ENCODE measurements around the gene CHAF1B.
"Not testable (repeated sequence)": the region's sequence is repeated elsewhere in the genome, so short reads cannot be mapped to it uniquely, and the experiment has no call there.

Gene CHAF1B

DNA sequence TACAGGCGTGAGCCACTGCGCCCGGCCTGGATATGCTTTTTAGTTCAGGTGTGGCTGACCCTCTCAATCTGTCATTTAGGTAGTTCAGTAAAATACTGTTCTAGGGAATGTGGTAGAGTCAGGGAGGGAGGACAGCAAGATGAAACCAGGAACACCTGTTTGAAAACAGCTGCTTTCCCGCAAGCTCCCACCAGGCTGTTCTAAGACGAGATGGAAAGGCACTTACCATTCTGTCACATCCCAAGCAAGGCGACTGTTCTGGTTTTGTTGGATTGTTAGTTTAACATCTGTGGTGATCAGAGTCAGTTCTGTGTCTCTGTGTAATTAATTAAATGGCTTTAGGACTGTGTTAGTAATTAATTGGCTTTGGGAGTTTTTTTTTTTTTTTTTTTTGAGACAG lies 2.9 kb downstream of the CHAF1B start:
- no peak for DNase-seq (ENCODE audit: low read depth)
- H3K4me3 ChIP-seq (ENCODE audit: low read depth, low read length), result no peak overlapping the region
- no peak for TF ChIP-seq CTCF (conservative IDR thresholded peaks at IDR 0.05; ENCODE audit: low read depth, low read length)

DNA sequence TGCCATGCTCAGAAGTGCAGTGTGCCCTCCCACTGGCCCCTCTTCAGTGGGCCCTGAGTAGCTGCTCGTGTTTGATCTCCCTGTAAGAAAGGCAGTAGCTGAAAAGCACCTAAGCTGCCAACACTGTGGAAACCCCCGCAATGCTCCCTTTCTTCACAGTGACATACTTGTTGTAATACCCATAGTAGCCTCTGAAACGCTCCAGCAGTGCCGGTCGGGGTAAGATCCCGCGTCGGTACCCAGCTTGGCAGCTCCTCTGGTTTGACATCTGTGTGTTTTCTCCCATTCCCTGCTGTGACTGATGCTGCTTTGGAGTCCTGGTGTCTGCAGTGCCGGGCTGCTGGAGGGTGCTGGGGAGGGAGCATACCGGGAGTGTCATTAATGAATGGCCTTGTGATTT lies 3.6 kb downstream of the CHAF1B start:
- peak; percentile 53 for DNase-seq (ENCODE audit: low read depth)
- TF ChIP-seq CTCF (conservative IDR thresholded peaks at IDR 0.05; ENCODE audit: low read depth, low read length), result peak; percentile 40
- no peak overlapping the region for H3K4me3 ChIP-seq (ENCODE audit: low read depth, low read length)

DNA sequence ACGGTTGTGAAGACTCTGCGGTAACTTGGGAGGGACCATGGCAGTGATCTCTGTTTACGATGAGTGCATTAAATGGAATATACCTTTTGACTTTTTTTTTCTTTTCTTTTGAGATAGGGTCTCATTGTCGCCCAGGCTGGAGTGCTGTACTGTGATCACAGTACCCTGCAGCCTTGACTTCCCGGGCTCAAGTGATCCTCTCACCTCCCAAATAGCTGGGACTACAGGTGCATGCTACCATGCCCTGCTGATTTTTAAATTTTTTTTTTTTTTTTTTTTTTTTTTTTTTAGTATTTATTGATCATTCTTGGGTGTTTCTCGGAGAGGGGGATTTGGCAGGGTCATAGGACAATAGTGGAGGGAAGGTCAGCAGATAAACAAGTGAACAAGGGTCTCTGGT lies 6.5 kb downstream of the CHAF1B start:
- DNase-seq (ENCODE audit: low read depth); H3K4me3 ChIP-seq (ENCODE audit: low read depth, low read length): not testable (repeated sequence)

- DNase-seq (ENCODE audit: low read depth), result no peak
- no peak for TF ChIP-seq CTCF (conservative IDR thresholded peaks at IDR 0.05; ENCODE audit: low read depth, low read length)
- no peak overlapping the region for H3K4me3 ChIP-seq (ENCODE audit: low read depth, low read length)
These were observed 10.3 kb downstream of the CHAF1B start for GRCh38 chr21:36395353-36396111.

DNA sequence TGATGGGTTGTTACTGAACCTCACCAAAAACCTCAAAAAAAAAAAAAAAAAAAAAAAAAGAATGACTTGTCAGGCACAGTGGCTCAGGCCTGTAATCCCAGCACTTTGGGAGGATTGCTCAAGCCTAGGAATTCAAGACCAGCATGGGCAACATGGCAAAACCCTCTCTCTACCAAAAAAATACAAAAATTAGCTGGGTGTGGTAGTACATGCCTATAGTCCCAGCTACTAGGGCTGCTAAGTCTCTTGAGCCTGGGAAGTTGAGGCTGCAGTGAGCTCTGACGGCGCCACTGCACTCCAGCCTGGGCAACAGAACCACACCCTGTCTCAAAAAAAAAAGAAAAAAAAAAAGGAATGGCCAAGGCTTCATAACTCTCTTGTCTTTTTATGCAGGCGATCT lies 11.1 kb downstream of the CHAF1B start:
- DNase-seq (ENCODE audit: low read depth), result no peak
- no peak overlapping the region for H3K4me3 ChIP-seq (ENCODE audit: low read depth, low read length)
- TF ChIP-seq CTCF (conservative IDR thresholded peaks at IDR 0.05; ENCODE audit: low read depth, low read length), result no peak

DNA sequence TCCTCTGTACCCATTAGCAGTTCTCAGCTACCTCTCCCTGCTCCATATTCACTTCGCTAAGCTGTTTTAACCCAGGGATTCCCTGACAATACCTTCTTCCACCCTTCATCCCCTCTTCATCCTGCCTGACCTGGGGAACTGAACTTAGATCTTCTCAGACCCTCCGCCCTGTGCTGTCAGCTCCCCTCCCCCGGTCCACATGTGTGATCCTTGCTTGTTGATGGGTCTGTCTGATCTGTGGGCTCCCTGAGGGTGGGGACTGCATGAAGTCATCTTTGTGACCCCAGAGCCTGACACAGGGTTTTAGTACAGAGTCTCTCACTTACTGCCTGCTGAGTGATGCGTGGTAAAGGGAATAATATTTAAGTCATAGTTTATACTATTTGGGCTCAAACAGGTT lies 11.8 kb downstream of the CHAF1B start:
- DNase-seq (ENCODE audit: low read depth), result no peak
- H3K4me3 ChIP-seq (ENCODE audit: low read depth, low read length), result no peak overlapping the region
- TF ChIP-seq CTCF (conservative IDR thresholded peaks at IDR 0.05; ENCODE audit: low read depth, low read length), result no peak

DNA sequence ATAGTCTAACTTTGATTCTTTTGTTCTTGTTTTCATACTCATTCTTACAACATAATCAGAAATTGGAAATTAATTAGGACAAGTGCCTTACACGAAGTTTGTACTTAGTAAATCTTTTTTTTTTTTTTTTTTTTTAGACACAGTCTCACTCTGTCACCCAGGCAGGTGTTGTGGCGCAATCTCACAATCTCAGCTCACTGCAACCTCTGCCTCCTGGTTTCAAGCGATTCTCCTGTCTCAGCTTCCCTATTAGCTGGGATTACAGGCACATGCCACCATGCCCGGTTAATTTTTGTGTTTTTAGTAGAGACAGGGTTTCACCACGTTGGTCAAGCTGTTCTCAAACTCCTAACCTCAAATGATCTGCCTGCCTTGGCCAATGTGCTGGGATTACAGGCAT lies 12.4 kb downstream of the CHAF1B start:
- H3K4me3 ChIP-seq (ENCODE audit: low read depth, low read length), result no peak overlapping the region
- TF ChIP-seq CTCF (conservative IDR thresholded peaks at IDR 0.05; ENCODE audit: low read depth, low read length), result no peak
- DNase-seq (ENCODE audit: low read depth), result no peak

- not testable (repeated sequence) for DNase-seq (ENCODE audit: low read depth); H3K4me3 ChIP-seq (ENCODE audit: low read depth, low read length)
These were observed 14.5 kb downstream of the CHAF1B start for GRCh38 chr21:36399736-36400135.
